Measurements from ENCODE around the gene DUOX1.
A peak's percentile ranks its signal among the peaks of the same experiment; 100 is the strongest.

Gene DUOX1

DNA sequence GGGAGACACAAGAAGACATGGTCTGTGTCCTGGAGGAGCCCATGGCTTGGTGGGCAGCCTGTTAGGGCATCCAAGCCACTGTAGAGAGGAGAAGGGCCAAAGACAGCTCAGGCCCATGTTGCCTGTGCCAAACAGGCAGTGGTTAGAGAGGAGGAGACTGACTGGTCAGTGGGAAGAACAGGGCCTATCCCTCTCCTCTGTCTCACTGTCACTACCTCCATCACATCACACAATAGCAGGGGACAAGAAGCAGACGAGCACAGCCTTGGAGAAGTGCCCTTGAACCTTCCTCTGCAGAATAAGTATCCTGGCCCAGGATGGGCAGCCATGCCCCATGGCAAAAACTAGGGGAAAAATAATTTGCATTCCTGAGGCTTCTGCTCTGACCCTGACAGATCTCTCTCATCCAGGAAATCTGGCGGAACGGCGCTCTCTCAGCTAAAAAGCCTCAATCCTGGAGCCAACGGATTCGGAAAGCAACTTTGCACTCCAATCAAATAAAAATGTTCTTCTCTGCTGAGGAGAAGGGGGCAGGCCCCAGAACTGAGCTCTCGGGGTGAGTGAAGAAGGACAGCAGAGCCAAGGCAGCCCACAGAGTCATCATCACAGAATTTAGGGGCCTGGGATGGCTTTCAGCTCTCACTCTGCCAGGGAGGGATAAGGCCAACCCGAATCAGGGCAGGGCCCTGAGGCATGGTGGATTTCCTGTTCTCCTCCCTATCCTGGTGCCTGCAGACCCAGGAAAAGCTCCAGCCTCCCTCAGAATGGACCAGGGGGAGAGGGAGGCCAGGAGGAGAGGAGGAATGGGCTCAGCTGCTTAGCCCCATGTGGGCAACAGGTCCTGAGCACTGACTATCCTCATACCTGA, 56.3 kb downstream of the DUOX1 start:
- peak overlapping the region; percentile 55 for H3K4me3 ChIP-seq (ENCODE audit: low read depth, low read length)

DNA sequence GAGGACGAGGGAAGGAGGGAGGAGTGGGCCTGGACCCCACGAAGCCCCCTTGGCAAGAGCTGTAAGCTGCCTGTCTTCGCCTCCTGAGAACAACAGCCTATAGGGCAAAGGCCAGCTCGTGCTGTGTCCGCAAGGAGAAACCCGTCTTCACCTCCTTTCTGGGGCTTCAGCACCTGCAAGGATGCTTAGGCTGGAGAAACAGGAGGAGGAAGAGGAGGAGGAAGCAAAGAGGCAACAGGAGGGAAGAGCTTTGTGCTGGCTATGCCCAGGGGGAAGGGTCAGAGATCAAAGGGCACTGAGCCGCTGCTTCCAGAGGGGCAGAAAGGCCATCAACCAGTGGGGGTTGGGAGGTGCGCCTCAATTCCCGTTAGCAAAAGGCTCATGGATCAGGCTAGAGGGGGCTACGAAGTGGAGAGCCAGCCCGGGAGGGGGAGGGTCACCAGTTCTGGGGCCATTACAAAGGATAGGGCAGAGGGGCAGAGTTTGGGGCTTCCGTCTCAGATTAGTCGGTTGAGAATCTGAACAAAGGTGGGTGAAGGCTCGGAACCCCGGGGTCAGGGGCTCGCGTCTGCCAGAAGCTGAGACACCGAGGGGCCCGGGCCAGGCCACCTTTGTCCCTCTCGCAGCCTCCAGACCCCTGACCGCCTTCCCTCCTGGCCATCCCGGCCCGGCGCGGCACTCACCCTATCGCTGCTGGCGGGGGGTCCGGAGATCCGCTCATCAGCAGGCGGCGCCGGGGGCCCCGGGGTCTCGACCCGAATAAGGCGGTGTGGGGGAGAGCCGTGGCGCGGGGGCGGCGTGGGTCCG, 57.2 kb downstream of the DUOX1 start:
- peak overlapping the region; percentile 55 for H3K4me3 ChIP-seq (ENCODE audit: low read depth, low read length)

DNA sequence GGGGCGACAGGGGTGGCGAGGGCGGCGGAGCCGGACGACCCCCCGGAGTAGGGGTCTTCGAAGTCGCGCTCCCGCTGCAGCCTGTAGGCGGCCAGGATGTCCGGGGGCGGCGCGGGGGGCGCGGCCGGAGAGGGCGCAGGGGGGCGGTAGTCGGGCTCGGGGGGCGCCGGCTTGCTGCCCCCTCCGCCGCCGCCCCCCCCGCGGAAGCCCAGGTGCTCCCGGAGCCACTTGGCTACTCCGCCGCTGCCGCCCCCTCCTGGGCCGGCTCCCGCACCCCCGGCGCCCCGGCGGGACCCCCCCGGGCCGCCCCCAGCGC, 57.7 kb downstream of the DUOX1 start:
- H3K4me3 ChIP-seq (ENCODE audit: low read depth, low read length): peak overlapping the region; percentile 55

- peak within 1 kb of the TSS; percentile 71 for H3K4me3 ChIP-seq (ENCODE audit: low read depth, low read length)
Measured at GRCh38 chr15:45187894-45188830, 58.4 kb downstream of the DUOX1 start, which contains the start of gene SHF. TSS of gene SHF (minus strand) at chr15:45187966. CDS start at chr15:45187951, 15 bp downstream.

GRCh38 chr15:45197512-45197911, 67.7 kb downstream of the DUOX1 start:
- no peak overlapping the region for H3K4me3 ChIP-seq (ENCODE audit: low read depth, low read length)

GRCh38 chr15:45198337-45199135, 68.7 kb downstream of the DUOX1 start:
- H3K4me3 ChIP-seq (ENCODE audit: low read depth, low read length): peak overlapping the region; percentile 95

- H3K4me3 ChIP-seq (ENCODE audit: low read depth, low read length): peak overlapping the region; percentile 95
Measured at GRCh38 chr15:45199136-45199810, 69.5 kb downstream of the DUOX1 start.

- peak overlapping the region; percentile 96 for H3K4me3 ChIP-seq (ENCODE audit: low read depth, low read length)
Measured at GRCh38 chr15:45200001-45200798, 70.4 kb downstream of the DUOX1 start.

GRCh38 chr15:45200799-45201556, 71.2 kb downstream of the DUOX1 start:
- peak overlapping the region; percentile 96 for H3K4me3 ChIP-seq (ENCODE audit: low read depth, low read length)

GRCh38 chr15:45201557-45201859, 71.7 kb downstream of the DUOX1 start:
- no peak overlapping the region for H3K4me3 ChIP-seq (ENCODE audit: low read depth, low read length)

DNA sequence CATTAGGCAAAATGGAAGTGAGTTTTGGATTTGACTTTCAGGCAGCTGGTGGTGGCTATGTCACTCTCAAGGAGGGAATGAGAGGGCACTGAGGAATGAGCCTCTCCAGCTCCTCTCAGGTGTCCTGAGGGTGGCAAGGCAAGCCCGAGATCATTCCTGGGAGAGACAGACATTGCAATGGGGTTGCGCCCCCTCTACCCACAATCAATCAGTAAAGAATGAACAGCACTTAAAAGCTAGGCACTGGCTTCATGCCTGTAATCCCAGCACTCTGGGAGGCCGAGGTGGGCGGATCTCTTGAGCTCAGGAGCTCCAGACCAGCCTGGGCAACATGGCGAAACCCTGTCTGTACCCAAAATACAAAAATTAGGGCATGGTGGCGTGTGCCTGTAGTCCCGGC, 72.1 kb downstream of the DUOX1 start:
- no peak overlapping the region for H3K4me3 ChIP-seq (ENCODE audit: low read depth, low read length)

DNA sequence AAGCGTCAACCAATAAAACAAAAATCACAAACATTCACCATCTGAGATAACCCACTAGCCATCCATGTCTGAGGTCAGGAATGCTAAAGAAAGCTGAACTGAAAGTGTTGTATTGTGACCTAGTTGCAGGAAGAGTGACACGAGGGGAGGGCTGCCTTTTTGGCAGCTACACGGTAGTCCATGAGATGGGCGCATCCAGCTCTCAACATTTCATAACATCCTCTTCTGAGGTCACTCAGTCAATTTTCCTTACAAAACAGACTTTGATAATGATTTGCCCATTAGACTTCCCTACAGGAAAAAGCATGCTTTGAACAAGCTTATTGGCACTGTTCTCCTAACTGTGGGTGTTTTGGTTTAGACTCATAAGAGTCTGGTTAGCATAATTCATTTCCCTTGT, 73.4 kb downstream of the DUOX1 start:
- no peak overlapping the region for H3K4me3 ChIP-seq (ENCODE audit: low read depth, low read length)

- H3K4me3 ChIP-seq (ENCODE audit: low read depth, low read length): no peak overlapping the region
Measured at GRCh38 chr15:45205192-45205591, 75.4 kb downstream of the DUOX1 start.

- H3K4me3 ChIP-seq (ENCODE audit: low read depth, low read length): no peak overlapping the region
Measured at GRCh38 chr15:45212493-45212892, 82.7 kb downstream of the DUOX1 start.

Measured in iPS-11a (cell line).